WTC11 (cell line): ENCODE data around the gene FAM193B. TPM values are rescaled to one million over a fixed set of nuclear protein-coding genes. Genes with fewer than 3 reads are reported as not detected.

ENCODE experiments used
- ATAC-seq: fragments of 200-7000 bp; cut with Tn5 transposase; 2 replicates; pipeline ENCODE4 v1.10.0; 2021; ENCODE audit warnings: mild to moderate bottlenecking, moderate library complexity
- CTCF ChIA-PET: fragments of 300-600 bp; sonication (Branson Sonifier 250); formaldehyde crosslinking; loops from one replicate; lab custom pipeline; 2021; ENCODE audit warnings: antibody characterized with exemption; lab: Charles Lee
- POLR2A ChIA-PET: fragments of 350-600 bp; sonication (Branson Sonifier 250); formaldehyde crosslinking; loops from one replicate; lab custom pipeline; 2021; ENCODE audit warnings: antibody characterized with exemption; lab: Charles Lee
- DNase-seq: peaks from one replicate; pipeline ENCODE4 v3.0.0; 2021; ENCODE audit warnings: low spot score
- H3K27ac Mint-ChIP-seq: 2 replicates; pipeline ENCODE4 v1.8.0; 2021; ENCODE audit warnings: mixed read lengths
- H3K27me3 Mint-ChIP-seq: 2 replicates; pipeline ENCODE4 v1.8.0; 2021; ENCODE audit warnings: low read depth, mild to moderate bottlenecking, moderate library complexity, mixed read lengths
- H3K36me3 Mint-ChIP-seq: 2 replicates; pipeline ENCODE4 v1.8.0; 2021; ENCODE audit warnings: mixed read lengths
- H3K4me1 Mint-ChIP-seq: 2 replicates; pipeline ENCODE4 v1.8.0; 2022; ENCODE audit warnings: mixed read lengths
- H3K4me3 Mint-ChIP-seq: 2 replicates; pipeline ENCODE4 v1.8.0; 2021; ENCODE audit warnings: mild to moderate bottlenecking, moderate library complexity, mixed read lengths
- H3K9me3 Mint-ChIP-seq: 2 replicates; pipeline ENCODE4 v1.8.0; 2021; ENCODE audit warnings: mixed read lengths
- ATF1 ChIP-seq: sonication (generic); formaldehyde crosslinking; IDR thresholded peaks from 2 replicates; pipeline ENCODE4 v1.8.1; 2023; ENCODE audit warnings: mild to moderate bottlenecking, moderate library complexity, missing genetic modification reagents
- ELF4 ChIP-seq: sonication (generic); formaldehyde crosslinking; IDR thresholded peaks from 2 replicates; pipeline ENCODE4 v1.8.1; 2022; ENCODE audit warnings: low read depth, mild to moderate bottlenecking, moderate library complexity, missing genetic modification reagents
- FOXP1 ChIP-seq: sonication (generic); formaldehyde crosslinking; IDR thresholded peaks from 2 replicates; pipeline ENCODE4 v1.8.0; 2022; ENCODE audit warnings: missing genetic modification reagents, mild to moderate bottlenecking, moderate library complexity, borderline replicate concordance
- IRF1 ChIP-seq: sonication (generic); formaldehyde crosslinking; IDR thresholded peaks from 2 replicates; pipeline ENCODE4 v1.8.0; 2023; ENCODE audit warnings: missing genetic modification reagents
- NFYB ChIP-seq: sonication (generic); formaldehyde crosslinking; conservative IDR thresholded peaks from 2 replicates; pipeline ENCODE4 v1.8.0; 2022; ENCODE audit warnings: low read depth, missing genetic modification reagents
- NR2C2 ChIP-seq: sonication (generic); formaldehyde crosslinking; IDR thresholded peaks from 2 replicates; pipeline ENCODE4 v1.8.0; 2022; ENCODE audit warnings: mild to moderate bottlenecking, missing genetic modification reagents
- NR3C1 ChIP-seq: sonication (generic); formaldehyde crosslinking; conservative IDR thresholded peaks from 2 replicates; pipeline ENCODE4 v1.8.1; 2023; ENCODE audit warnings: low read depth, mild to moderate bottlenecking, missing genetic modification reagents
- PRRX2 ChIP-seq: fragments of 250-450 bp; sonication (Bioruptor Pico); IDR thresholded peaks from 2 replicates; pipeline ENCODE4 v1.8.0; 2021; ENCODE audit warnings: mild to moderate bottlenecking
- total RNA-seq: library from RNA; stranded (reverse); gene quantifications from 3 replicates; pipeline ENCODE4 v1.2.3, GENCODE V29; 2021
- TF ChIP-seq, protein P1 (sequence below): fragments of 250-450 bp; sonication (Bioruptor Pico); IDR thresholded peaks from 2 replicates; pipeline ENCODE4 v1.8.0; 2021; ENCODE audit warnings: mild to moderate bottlenecking
- TF ChIP-seq, protein P2 (sequence below): fragments of 250-450 bp; sonication (Bioruptor Pico); conservative IDR thresholded peaks from 2 replicates; pipeline ENCODE4 v1.9.0; 2021; ENCODE audit warnings: mild to moderate bottlenecking
- TF ChIP-seq, protein P3 (sequence below): fragments of 250-450 bp; sonication (Bioruptor Pico); IDR thresholded peaks from 2 replicates; pipeline ENCODE4 v2.1.2; 2022; ENCODE audit warnings: mild to moderate bottlenecking, moderate library complexity

FAM193B gene
- total RNA-seq, 1 experiment from 2014 or later = 101 TPM

DNA sequence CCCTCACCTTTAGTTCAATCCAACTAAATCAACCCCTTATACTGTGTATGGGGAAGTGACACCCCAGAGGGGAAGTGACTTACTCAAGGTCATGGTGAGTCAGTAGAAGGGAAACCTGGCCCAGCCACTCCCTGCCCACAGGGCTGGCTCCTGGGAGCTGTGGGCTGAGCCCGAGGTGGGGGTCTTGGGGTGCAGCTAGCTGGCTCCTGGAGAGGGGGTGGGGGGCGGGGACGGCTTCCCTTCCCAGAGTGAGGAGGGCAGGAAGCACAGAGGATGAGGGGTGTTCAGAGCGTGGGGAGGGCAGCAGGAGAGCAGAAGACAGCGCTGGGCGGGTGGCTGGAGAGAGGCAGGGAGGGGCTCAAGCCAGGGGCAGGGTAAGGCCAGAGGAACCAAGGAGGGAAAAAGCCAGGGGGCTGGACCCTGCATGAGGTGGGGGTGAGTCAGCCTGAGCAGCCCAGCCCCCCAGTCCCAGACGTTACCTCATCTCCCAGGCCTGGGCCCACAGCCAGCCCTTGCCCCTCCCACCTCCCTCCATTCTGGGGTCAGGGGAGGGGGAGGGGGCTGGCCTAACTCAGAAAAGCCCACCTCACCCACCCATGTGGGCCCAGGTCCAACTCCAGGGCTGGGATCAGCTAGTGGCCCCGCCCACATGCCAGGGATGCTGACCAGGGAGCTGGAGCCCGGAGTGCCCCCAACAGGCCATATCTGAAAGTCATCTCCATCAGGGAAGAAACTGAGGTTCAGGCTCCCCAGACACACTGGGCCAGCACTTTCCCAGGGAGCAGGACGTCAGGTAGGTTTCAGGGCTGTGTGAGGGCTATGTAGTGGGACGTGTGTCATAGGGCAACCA lies 59.8 kb downstream of the FAM193B start:
- peaks cover 36% of the 10 kb centered on the region for H3K4me1 Mint-ChIP-seq
- TF ChIP-seq NR3C1 (CRISPR knock-in tag) (no peak), FOXP1 (0 out of 2 replicates have a peak, but pooled peaks have one; percentile 28), ATF1 (CRISPR knock-in tag) (0 out of 2 replicates have a peak, but pooled peaks have one; percentile 27), NFYB (CRISPR knock-in tag) (no peak)
- TF ChIP-seq, protein P1, sequence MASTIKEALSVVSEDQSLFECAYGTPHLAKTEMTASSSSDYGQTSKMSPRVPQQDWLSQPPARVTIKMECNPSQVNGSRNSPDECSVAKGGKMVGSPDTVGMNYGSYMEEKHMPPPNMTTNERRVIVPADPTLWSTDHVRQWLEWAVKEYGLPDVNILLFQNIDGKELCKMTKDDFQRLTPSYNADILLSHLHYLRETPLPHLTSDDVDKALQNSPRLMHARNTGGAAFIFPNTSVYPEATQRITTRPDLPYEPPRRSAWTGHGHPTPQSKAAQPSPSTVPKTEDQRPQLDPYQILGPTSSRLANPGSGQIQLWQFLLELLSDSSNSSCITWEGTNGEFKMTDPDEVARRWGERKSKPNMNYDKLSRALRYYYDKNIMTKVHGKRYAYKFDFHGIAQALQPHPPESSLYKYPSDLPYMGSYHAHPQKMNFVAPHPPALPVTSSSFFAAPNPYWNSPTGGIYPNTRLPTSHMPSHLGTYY (CRISPR knock-in tag) = 0 out of 2 replicates have a peak, but pooled peaks have one; percentile 40
- ChIA-PET POLR2A (interaction anchor here (0.6 to 6.1 kb wide), 6 partner anchors 17 to 652 kb away, joined by 4 to 53 read pairs (median 14); partner anchors contain the start of gene DBN1), CTCF (interaction anchor here (0.6 to 11.2 kb wide), 18 partner anchors 13 to 958 kb away, joined by 3 to 230 read pairs (median 5); partner anchors contain the start of genes DBN1, DDX41 and DOK3)
- DNase-seq = peak; percentile 75
- H3K4me3 Mint-ChIP-seq = no peak overlapping the region
- peaks cover 20% of the 10 kb centered on the region for H3K27me3 Mint-ChIP-seq
- ATAC-seq = peak; percentile 0
- H3K36me3 Mint-ChIP-seq = peaks cover 19% of the 10 kb centered on the region
- H3K27ac Mint-ChIP-seq = no peak overlapping the region; the same call in 1 of the 2 replicates
- H3K9me3 Mint-ChIP-seq = no peaks in the 10 kb centered on the region

- H3K4me1 Mint-ChIP-seq = peaks cover 35% of the 10 kb centered on the region
- peaks cover 22% of the 10 kb centered on the region for H3K36me3 Mint-ChIP-seq
- TF ChIP-seq IRF1 (CRISPR knock-in tag) = no peak
- TF ChIP-seq ELF4 = no peak
- 0 out of 2 replicates have a peak, but pooled peaks have one; percentile 29 for TF ChIP-seq NR2C2 (CRISPR knock-in tag)
- TF ChIP-seq, all 79 proteins: peak for 1
- Mint-ChIP-seq H3K27ac (no peak overlapping the region; the same call in 1 of the 2 replicates), H3K9me3 (no peaks in the 10 kb centered on the region), H3K27me3 (peaks cover 13% of the 10 kb centered on the region), H3K4me3 (no peak overlapping the region)
- ChIA-PET POLR2A (interaction anchor here (0.6 to 6.1 kb wide), 5 partner anchors 16 to 652 kb away, joined by 4 to 43 read pairs (median 12); no protein-coding TSS in a partner anchor), CTCF (interaction anchor here (1.6 to 11.2 kb wide), 6 partner anchors 7 to 184 kb away, joined by 3 to 230 read pairs (median 30); partner anchors contain the start of genes DBN1 and DOK3)
- DNase-seq = no peak
- ATAC-seq = no peak
These were observed 60.5 kb downstream of the FAM193B start for GRCh38 chr5:177493795-177494345.

DNA sequence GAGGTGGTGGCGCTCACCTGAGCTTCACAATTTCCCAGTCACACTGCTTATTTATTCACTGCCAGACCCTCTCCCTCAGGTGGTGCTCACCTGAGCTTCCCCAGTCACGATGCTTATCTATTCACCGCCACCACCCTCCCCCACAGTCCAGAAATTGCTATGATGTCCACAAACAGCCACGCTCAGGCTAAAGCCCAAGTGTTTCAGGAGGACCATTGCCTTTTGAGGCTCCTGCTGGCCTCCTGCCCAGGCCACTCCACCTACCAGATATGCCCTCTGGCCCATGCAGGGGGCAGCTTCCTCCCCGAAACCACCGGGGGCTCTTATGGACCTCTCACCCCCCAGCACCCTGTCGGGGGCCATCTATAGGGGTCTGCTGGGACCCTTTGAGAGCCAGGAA lies 61.5 kb downstream of the FAM193B start:
- DNase-seq = no peak
- ChIA-PET POLR2A (interaction anchor here (0.6 to 6.1 kb wide), 7 partner anchors 8 to 66 kb away, joined by 3 to 43 read pairs (median 5); partner anchors contain the start of gene GRK6), CTCF (interaction anchor here (0.6 to 11.2 kb wide), 13 partner anchors 8 to 183 kb away, joined by 3 to 230 read pairs (median 5); partner anchors contain the start of genes DBN1 and DOK3)
- H3K27me3 Mint-ChIP-seq = peaks cover 3% of the 10 kb centered on the region
- peak overlapping the region; percentile 95 for H3K27ac Mint-ChIP-seq
- TF ChIP-seq PRRX2 (CRISPR knock-in tag) = peak; percentile 17; the same call in 1 of the 2 replicates
- TF ChIP-seq, protein P2, sequence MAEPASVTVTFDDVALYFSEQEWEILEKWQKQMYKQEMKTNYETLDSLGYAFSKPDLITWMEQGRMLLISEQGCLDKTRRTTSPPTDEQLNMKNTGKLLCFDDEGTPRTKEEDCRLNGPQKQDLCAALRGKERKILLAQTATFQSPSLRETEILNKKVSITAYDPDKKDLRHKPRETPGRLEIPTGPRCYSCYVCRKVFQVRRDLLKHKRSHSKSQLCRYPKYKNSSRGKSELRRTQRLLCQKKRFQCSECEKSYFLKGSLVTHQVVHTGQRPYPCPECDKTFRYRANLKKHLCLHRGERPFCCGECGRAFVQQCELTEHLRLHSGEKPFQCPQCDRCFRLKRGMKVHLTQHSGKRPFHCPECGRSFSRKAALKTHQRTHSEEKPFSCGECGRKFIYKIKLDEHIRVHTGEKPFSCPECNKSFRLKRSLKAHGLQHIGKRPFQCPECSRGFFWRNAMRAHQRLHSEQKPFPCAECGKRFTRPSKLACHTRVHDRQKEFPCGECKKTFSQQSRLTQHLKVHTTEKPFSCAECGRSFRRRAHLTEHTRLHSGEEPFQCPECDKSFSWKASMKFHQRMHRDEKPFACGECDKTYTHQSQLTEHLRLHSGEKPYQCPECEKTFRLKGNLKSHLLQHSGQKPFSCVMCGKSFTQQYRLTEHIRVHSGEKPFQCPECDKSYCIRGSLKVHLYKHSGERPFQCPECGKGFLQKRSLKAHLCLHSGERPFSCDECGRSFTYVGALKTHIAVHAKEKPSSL (CRISPR knock-in tag) = no peak
- TF ChIP-seq, protein P3, sequence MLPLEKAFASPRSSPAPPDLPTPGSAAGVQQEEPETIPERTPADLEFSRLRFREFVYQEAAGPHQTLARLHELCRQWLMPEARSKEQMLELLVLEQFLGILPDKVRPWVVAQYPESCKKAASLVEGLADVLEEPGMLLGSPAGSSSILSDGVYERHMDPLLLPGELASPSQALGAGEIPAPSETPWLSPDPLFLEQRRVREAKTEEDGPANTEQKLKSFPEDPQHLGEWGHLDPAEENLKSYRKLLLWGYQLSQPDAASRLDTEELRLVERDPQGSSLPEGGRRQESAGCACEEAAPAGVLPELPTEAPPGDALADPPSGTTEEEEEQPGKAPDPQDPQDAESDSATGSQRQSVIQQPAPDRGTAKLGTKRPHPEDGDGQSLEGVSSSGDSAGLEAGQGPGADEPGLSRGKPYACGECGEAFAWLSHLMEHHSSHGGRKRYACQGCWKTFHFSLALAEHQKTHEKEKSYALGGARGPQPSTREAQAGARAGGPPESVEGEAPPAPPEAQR (CRISPR knock-in tag) = no peak
- peaks cover 32% of the 10 kb centered on the region for H3K36me3 Mint-ChIP-seq
- H3K4me1 Mint-ChIP-seq = peaks cover 27% of the 10 kb centered on the region
- H3K9me3 Mint-ChIP-seq = no peaks in the 10 kb centered on the region
- ATAC-seq = no peak
- H3K4me3 Mint-ChIP-seq = no peak overlapping the region
